WTC11 (cell line): ENCODE results near the gene ITPK1. TPM values are rescaled to one million over a fixed set of nuclear protein-coding genes. Genes with fewer than 3 reads are reported as not detected.

Experiments used
- ATAC-seq: fragments of 200-7000 bp; cut with Tn5 transposase; 2 replicates; pipeline ENCODE4 v1.10.0; 2021; ENCODE audit warnings: mild to moderate bottlenecking, moderate library complexity
- CTCF ChIA-PET: fragments of 300-600 bp; sonication (Branson Sonifier 250); formaldehyde crosslinking; loops from one replicate; lab custom pipeline; 2021; ENCODE audit warnings: antibody characterized with exemption; lab: Charles Lee
- POLR2A ChIA-PET: fragments of 350-600 bp; sonication (Branson Sonifier 250); formaldehyde crosslinking; loops from one replicate; lab custom pipeline; 2021; ENCODE audit warnings: antibody characterized with exemption; lab: Charles Lee
- DNase-seq: peaks from one replicate; pipeline ENCODE4 v3.0.0; 2021; ENCODE audit warnings: low spot score
- H3K27ac Mint-ChIP-seq: 2 replicates; pipeline ENCODE4 v1.8.0; 2021; ENCODE audit warnings: mixed read lengths
- H3K27me3 Mint-ChIP-seq: 2 replicates; pipeline ENCODE4 v1.8.0; 2021; ENCODE audit warnings: low read depth, mild to moderate bottlenecking, moderate library complexity, mixed read lengths
- H3K36me3 Mint-ChIP-seq: 2 replicates; pipeline ENCODE4 v1.8.0; 2021; ENCODE audit warnings: mixed read lengths
- H3K4me1 Mint-ChIP-seq: 2 replicates; pipeline ENCODE4 v1.8.0; 2022; ENCODE audit warnings: mixed read lengths
- H3K4me3 Mint-ChIP-seq: 2 replicates; pipeline ENCODE4 v1.8.0; 2021; ENCODE audit warnings: mild to moderate bottlenecking, moderate library complexity, mixed read lengths
- H3K9me3 Mint-ChIP-seq: 2 replicates; pipeline ENCODE4 v1.8.0; 2021; ENCODE audit warnings: mixed read lengths
- ATF1 ChIP-seq: sonication (generic); formaldehyde crosslinking; IDR thresholded peaks from 2 replicates; pipeline ENCODE4 v1.8.1; 2023; ENCODE audit warnings: mild to moderate bottlenecking, moderate library complexity, missing genetic modification reagents
- CREM ChIP-seq: sonication (generic); formaldehyde crosslinking; IDR thresholded peaks from 2 replicates; pipeline ENCODE4 v1.8.1; 2022; ENCODE audit warnings: mild to moderate bottlenecking, missing genetic modification reagents, moderate library complexity
- ELF4 ChIP-seq: sonication (generic); formaldehyde crosslinking; IDR thresholded peaks from 2 replicates; pipeline ENCODE4 v1.8.1; 2022; ENCODE audit warnings: low read depth, mild to moderate bottlenecking, moderate library complexity, missing genetic modification reagents
- ESRRA ChIP-seq: sonication (generic); formaldehyde crosslinking; IDR thresholded peaks from 2 replicates; pipeline ENCODE4 v1.8.1; 2022; ENCODE audit warnings: mild to moderate bottlenecking, missing genetic modification reagents, borderline replicate concordance
- FOXP1 ChIP-seq: sonication (generic); formaldehyde crosslinking; IDR thresholded peaks from 2 replicates; pipeline ENCODE4 v1.8.0; 2022; ENCODE audit warnings: missing genetic modification reagents, mild to moderate bottlenecking, moderate library complexity, borderline replicate concordance
- JUN ChIP-seq: sonication (generic); formaldehyde crosslinking; IDR thresholded peaks from 2 replicates; pipeline ENCODE4 v1.8.0; 2023; ENCODE audit warnings: mild to moderate bottlenecking, missing genetic modification reagents
- MXD4 ChIP-seq: fragments of 250-450 bp; sonication (Bioruptor Pico); IDR thresholded peaks from 2 replicates; pipeline ENCODE4 v1.8.0; 2021; ENCODE audit warnings: mild to moderate bottlenecking, moderate library complexity, borderline replicate concordance
- NFATC4 ChIP-seq: fragments of 250-450 bp; sonication (Bioruptor Pico); IDR thresholded peaks from 2 replicates; pipeline ENCODE4 v1.9.0; 2021; ENCODE audit warnings: mild to moderate bottlenecking
- RORB ChIP-seq: fragments of 250-450 bp; sonication (Bioruptor Pico); IDR thresholded peaks from 2 replicates; pipeline ENCODE4 v1.9.0; 2021; ENCODE audit warnings: mild to moderate bottlenecking
- ZBTB21 ChIP-seq: sonication (generic); formaldehyde crosslinking; IDR thresholded peaks from 2 replicates; pipeline ENCODE4 v1.8.1; 2023; ENCODE audit warnings: mild to moderate bottlenecking, missing genetic modification reagents, borderline replicate concordance
- ZNF219 ChIP-seq: sonication (generic); formaldehyde crosslinking; IDR thresholded peaks from 2 replicates; pipeline ENCODE4 v1.8.0; 2023; ENCODE audit warnings: missing genetic modification reagents, mild to moderate bottlenecking, borderline replicate concordance
- ZNF232 ChIP-seq: sonication (generic); formaldehyde crosslinking; IDR thresholded peaks from 2 replicates; pipeline ENCODE4 v1.8.0; 2022; ENCODE audit warnings: mild to moderate bottlenecking, missing genetic modification reagents
- ZNF416 ChIP-seq: fragments of 250-450 bp; sonication (Bioruptor Pico); IDR thresholded peaks from 2 replicates; pipeline ENCODE4 v1.9.0; 2021; ENCODE audit warnings: mild to moderate bottlenecking, inconsistent platforms
- total RNA-seq: library from RNA; stranded (reverse); gene quantifications from 3 replicates; pipeline ENCODE4 v1.2.3, GENCODE V29; 2021
- TF ChIP-seq, protein P1 (sequence below): sonication (generic); formaldehyde crosslinking; IDR thresholded peaks from 2 replicates; pipeline ENCODE4 v1.8.0; 2022; ENCODE audit warnings: mild to moderate bottlenecking, missing genetic modification reagents
- TF ChIP-seq, protein P2 (sequence below): sonication (generic); formaldehyde crosslinking; IDR thresholded peaks from 2 replicates; pipeline ENCODE4 v1.8.0; 2022; ENCODE audit warnings: mild to moderate bottlenecking, missing genetic modification reagents
- TF ChIP-seq, protein P3 (sequence below): fragments of 250-450 bp; sonication (Bioruptor Pico); IDR thresholded peaks from 2 replicates; pipeline ENCODE4 v1.8.0; 2021; ENCODE audit warnings: mild to moderate bottlenecking
- TF ChIP-seq, protein P4 (sequence below): sonication (generic); formaldehyde crosslinking; IDR thresholded peaks from 2 replicates; pipeline ENCODE4 v1.8.0; 2022; ENCODE audit warnings: missing genetic modification reagents
- TF ChIP-seq, protein P5 (sequence below): fragments of 250-450 bp; sonication (Bioruptor Pico); IDR thresholded peaks from 2 replicates; pipeline ENCODE4 v1.9.0; 2021; ENCODE audit warnings: moderate library complexity, mild to moderate bottlenecking, inconsistent platforms, borderline replicate concordance
- TF ChIP-seq, protein P6 (sequence below): fragments of 250-450 bp; sonication (Bioruptor Pico); conservative IDR thresholded peaks from 2 replicates; pipeline ENCODE4 v1.9.0; 2021; ENCODE audit warnings: mild to moderate bottlenecking
- TF ChIP-seq, protein P7 (sequence below): fragments of 200-600 bp; IDR thresholded peaks from 2 replicates; pipeline ENCODE4 v1.8.0; 2022; ENCODE audit warnings: antibody characterized with exemption

Gene ITPK1
- total RNA-seq, 1 experiment from 2014 or later, result 144 TPM

DNA sequence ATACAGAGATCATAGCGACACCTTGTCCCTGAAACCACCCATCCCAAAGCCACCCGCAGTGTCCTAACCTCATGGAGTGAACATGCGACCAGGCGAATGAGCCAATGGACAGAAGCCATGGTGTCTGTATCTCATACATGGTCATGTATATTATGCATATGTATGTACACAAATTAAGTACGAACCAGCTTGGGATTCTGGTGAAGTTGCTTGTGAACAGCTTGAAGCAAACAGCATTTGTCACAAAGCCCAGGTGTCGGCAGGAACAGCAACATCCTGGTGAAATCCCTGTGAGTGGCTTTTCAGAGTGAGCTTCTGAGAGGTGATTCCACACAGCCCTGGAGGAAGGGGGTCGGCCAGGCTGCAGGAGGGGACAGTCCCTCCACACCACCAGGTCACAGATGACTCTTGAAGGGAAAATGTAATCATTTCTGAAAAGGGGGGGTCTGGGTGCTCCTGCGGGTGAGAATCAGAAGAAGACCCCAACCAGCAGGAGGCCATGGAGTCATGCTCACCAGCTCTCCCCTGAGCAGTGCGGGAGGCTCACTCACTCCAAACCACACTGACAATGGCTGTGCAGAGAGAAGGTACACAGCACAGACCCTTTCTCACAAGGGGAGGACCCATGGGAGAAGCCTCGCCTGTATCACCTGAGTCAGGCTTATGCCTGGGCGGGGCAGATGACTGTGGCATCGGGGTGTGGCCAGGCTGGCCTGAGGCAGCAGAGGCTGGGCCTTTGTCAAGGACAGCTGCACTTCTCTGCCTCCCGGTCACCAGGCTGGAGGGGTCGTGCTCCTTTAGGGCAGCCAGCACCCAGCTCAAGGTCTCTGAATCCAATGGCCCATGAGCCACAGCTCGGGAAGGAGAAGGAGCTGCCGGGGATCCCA is 178.4 kb downstream of the ITPK1 start:
- Mint-ChIP-seq H3K27me3 (no peaks in the 10 kb centered on the region), H3K4me3 (no peak overlapping the region), H3K36me3 (no peaks in the 10 kb centered on the region; the same call in 1 of the 2 replicates), H3K9me3 (no peaks in the 10 kb centered on the region), H3K4me1 (no peaks in the 10 kb centered on the region), H3K27ac (no peak overlapping the region; the same call in 1 of the 2 replicates)
- TF ChIP-seq ATF1 (CRISPR knock-in tag), result no peak
- TF ChIP-seq, protein P1, sequence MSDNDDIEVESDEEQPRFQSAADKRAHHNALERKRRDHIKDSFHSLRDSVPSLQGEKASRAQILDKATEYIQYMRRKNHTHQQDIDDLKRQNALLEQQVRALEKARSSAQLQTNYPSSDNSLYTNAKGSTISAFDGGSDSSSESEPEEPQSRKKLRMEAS (CRISPR knock-in tag), result no peak
- TF ChIP-seq, protein P2, sequence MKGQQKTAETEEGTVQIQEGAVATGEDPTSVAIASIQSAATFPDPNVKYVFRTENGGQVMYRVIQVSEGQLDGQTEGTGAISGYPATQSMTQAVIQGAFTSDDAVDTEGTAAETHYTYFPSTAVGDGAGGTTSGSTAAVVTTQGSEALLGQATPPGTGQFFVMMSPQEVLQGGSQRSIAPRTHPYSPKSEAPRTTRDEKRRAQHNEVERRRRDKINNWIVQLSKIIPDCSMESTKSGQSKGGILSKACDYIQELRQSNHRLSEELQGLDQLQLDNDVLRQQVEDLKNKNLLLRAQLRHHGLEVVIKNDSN, result no peak
- no peak for TF ChIP-seq ZBTB21 (CRISPR knock-in tag)
- TF ChIP-seq CREM (CRISPR knock-in tag), result no peak
- DNase-seq (no peak), ATAC-seq (no peak)
- CTCF ChIA-PET, result interaction anchor here (0.9 to 1.2 kb wide), 3 partner anchors 15 to 195 kb away, joined by 3 to 4 read pairs (median 3); no protein-coding TSS in a partner anchor
- POLR2A ChIA-PET, result no interaction called here

DNA sequence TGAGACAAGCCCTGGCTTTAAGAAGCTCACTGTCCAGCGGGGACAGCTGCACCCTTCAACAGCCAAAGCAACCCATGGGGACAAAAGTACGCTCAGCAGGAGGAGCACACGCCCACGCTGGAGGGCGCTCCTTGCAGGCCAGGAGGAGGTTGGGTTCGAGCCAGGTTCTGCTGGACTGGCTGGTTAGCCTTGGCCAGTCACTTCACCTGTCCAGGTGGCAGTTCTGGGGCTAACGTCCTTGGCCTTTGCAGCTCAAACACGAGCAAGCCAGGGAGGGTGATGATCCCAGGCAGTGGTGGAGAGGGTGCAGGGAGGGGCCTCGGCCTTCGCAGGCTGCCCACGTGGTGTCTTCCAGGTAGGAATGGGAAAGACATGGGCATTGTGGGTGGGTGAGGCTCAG is 179.6 kb downstream of the ITPK1 start:
- TF ChIP-seq ZNF232 (CRISPR knock-in tag) (no peak), ELF4 (CRISPR knock-in tag) (no peak), ESRRA (CRISPR knock-in tag) (no peak), NFATC4 (no peak), JUN (CRISPR knock-in tag) (no peak), ZBTB21 (CRISPR knock-in tag) (no peak)
- no peak overlapping the region for H3K27ac Mint-ChIP-seq
- no peaks in the 10 kb centered on the region; the same call in 1 of the 2 replicates for H3K36me3 Mint-ChIP-seq
- POLR2A ChIA-PET, result no interaction called here
- CTCF ChIA-PET, result no interaction called here
- no peaks in the 10 kb centered on the region for H3K27me3 Mint-ChIP-seq
- H3K4me3 Mint-ChIP-seq, result no peak overlapping the region
- DNase-seq, result no peak
- H3K9me3 Mint-ChIP-seq, result no peaks in the 10 kb centered on the region
- no peak for ATAC-seq
- H3K4me1 Mint-ChIP-seq, result no peaks in the 10 kb centered on the region

DNA sequence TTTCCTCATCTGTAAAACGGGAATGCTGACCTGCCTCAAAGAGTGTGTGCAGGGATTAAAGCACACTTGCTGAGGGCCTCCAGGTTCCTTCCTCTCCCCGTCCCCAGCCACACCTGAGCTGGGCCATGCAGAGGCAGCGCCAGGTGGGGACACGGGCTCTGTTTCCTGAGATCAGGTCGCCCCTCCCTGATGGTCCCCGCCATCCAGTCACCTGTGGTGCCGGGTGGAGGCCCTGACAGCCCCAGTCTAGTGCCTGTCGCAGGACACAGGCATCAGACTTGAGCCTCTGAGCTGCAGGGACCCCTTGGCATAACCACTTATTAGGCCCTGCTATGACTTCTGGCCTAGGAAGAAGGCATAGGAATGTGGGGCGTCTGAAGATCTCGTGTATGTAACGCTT is 180.3 kb downstream of the ITPK1 start:
- no peak for ATAC-seq
- no peaks in the 10 kb centered on the region for H3K9me3 Mint-ChIP-seq
- no peak for DNase-seq
- no peaks in the 10 kb centered on the region; the same call in 1 of the 2 replicates for H3K36me3 Mint-ChIP-seq
- H3K4me3 Mint-ChIP-seq, result no peak overlapping the region
- TF ChIP-seq, protein P3, sequence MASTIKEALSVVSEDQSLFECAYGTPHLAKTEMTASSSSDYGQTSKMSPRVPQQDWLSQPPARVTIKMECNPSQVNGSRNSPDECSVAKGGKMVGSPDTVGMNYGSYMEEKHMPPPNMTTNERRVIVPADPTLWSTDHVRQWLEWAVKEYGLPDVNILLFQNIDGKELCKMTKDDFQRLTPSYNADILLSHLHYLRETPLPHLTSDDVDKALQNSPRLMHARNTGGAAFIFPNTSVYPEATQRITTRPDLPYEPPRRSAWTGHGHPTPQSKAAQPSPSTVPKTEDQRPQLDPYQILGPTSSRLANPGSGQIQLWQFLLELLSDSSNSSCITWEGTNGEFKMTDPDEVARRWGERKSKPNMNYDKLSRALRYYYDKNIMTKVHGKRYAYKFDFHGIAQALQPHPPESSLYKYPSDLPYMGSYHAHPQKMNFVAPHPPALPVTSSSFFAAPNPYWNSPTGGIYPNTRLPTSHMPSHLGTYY (CRISPR knock-in tag), result no peak
- TF ChIP-seq ELF4 (CRISPR knock-in tag) (no peak), ZNF232 (CRISPR knock-in tag) (no peak), NFATC4 (no peak), MXD4 (CRISPR knock-in tag) (no peak), ZNF219 (no peak), RORB (no peak), FOXP1 (no peak; the same call in 1 of the 2 replicates), ZNF416 (no peak)
- TF ChIP-seq, protein P4, sequence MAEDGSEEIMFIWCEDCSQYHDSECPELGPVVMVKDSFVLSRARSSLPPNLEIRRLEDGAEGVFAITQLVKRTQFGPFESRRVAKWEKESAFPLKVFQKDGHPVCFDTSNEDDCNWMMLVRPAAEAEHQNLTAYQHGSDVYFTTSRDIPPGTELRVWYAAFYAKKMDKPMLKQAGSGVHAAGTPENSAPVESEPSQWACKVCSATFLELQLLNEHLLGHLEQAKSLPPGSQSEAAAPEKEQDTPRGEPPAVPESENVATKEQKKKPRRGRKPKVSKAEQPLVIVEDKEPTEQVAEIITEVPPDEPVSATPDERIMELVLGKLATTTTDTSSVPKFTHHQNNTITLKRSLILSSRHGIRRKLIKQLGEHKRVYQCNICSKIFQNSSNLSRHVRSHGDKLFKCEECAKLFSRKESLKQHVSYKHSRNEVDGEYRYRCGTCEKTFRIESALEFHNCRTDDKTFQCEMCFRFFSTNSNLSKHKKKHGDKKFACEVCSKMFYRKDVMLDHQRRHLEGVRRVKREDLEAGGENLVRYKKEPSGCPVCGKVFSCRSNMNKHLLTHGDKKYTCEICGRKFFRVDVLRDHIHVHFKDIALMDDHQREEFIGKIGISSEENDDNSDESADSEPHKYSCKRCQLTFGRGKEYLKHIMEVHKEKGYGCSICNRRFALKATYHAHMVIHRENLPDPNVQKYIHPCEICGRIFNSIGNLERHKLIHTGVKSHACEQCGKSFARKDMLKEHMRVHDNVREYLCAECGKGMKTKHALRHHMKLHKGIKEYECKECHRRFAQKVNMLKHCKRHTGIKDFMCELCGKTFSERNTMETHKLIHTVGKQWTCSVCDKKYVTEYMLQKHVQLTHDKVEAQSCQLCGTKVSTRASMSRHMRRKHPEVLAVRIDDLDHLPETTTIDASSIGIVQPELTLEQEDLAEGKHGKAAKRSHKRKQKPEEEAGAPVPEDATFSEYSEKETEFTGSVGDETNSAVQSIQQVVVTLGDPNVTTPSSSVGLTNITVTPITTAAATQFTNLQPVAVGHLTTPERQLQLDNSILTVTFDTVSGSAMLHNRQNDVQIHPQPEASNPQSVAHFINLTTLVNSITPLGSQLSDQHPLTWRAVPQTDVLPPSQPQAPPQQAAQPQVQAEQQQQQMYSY (CRISPR knock-in tag), result no peak
- TF ChIP-seq, protein P5, sequence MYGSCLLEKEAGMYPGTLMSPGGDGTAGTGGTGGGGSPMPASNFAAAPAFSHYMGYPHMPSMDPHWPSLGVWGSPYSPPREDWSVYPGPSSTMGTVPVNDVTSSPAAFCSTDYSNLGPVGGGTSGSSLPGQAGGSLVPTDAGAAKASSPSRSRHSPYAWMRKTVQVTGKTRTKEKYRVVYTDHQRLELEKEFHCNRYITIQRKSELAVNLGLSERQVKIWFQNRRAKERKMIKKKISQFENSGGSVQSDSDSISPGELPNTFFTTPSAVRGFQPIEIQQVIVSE (CRISPR knock-in tag), result no peak
- TF ChIP-seq, protein P6, sequence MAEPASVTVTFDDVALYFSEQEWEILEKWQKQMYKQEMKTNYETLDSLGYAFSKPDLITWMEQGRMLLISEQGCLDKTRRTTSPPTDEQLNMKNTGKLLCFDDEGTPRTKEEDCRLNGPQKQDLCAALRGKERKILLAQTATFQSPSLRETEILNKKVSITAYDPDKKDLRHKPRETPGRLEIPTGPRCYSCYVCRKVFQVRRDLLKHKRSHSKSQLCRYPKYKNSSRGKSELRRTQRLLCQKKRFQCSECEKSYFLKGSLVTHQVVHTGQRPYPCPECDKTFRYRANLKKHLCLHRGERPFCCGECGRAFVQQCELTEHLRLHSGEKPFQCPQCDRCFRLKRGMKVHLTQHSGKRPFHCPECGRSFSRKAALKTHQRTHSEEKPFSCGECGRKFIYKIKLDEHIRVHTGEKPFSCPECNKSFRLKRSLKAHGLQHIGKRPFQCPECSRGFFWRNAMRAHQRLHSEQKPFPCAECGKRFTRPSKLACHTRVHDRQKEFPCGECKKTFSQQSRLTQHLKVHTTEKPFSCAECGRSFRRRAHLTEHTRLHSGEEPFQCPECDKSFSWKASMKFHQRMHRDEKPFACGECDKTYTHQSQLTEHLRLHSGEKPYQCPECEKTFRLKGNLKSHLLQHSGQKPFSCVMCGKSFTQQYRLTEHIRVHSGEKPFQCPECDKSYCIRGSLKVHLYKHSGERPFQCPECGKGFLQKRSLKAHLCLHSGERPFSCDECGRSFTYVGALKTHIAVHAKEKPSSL, result no peak
- TF ChIP-seq, protein P7, sequence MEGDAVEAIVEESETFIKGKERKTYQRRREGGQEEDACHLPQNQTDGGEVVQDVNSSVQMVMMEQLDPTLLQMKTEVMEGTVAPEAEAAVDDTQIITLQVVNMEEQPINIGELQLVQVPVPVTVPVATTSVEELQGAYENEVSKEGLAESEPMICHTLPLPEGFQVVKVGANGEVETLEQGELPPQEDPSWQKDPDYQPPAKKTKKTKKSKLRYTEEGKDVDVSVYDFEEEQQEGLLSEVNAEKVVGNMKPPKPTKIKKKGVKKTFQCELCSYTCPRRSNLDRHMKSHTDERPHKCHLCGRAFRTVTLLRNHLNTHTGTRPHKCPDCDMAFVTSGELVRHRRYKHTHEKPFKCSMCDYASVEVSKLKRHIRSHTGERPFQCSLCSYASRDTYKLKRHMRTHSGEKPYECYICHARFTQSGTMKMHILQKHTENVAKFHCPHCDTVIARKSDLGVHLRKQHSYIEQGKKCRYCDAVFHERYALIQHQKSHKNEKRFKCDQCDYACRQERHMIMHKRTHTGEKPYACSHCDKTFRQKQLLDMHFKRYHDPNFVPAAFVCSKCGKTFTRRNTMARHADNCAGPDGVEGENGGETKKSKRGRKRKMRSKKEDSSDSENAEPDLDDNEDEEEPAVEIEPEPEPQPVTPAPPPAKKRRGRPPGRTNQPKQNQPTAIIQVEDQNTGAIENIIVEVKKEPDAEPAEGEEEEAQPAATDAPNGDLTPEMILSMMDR, result no peak
- TF ChIP-seq, all 79 proteins: peak for 0
- CTCF ChIA-PET, result interaction anchor here (1.1 kb wide), 1 partner anchor 17 kb away, joined by 4 read pairs; no protein-coding TSS in a partner anchor
- no peaks in the 10 kb centered on the region for H3K27me3 Mint-ChIP-seq
- POLR2A ChIA-PET, result no interaction called here
- H3K4me1 Mint-ChIP-seq, result no peaks in the 10 kb centered on the region
- H3K27ac Mint-ChIP-seq, result no peak overlapping the region
